Measurements from ENCODE around the gene TMEM245. TPM values are rescaled to one million over a fixed set of nuclear protein-coding genes. Genes with fewer than 3 reads are reported as not detected.

Gene TMEM245
- total and polyA plus RNA-seq, 10 of the 15 experiments (the other 5 are each of a cell fraction or from before 2014, with no cell fraction given) = 7.4 to 36.1 (median 19.0) TPM

GRCh38 chr9:109048822-109049221 lies 70.9 kb downstream of the TMEM245 start:
- Histone ChIP-seq H3K4me2 (ENCODE audit: control insufficient read depth, insufficient read depth) (no peak overlapping the region), H3K36me3 (ENCODE audit: control insufficient read depth in 2 of 2, insufficient read depth in 2 of 2, low read length in 1 of 2) (peaks cover 7 to 36% of the 10 kb centered on the region in 2 experiments), H3K27ac (ENCODE audit: control insufficient read depth, insufficient read depth) (no peak overlapping the region), H3K4me3 (no peak overlapping the region), H3K4me1 (ENCODE audit: control insufficient read depth, insufficient read depth, low read length) (no peaks in the 10 kb centered on the region), H2AFZ (ENCODE audit: control insufficient read depth, low read depth, low read length) (no peak overlapping the region), H3K27me3 (replicated peaks in 1 of 2; ENCODE audit: control insufficient read depth in 2 of 2, insufficient read depth in 2 of 2, low read length in 1 of 2) (no peaks in the 10 kb centered on the region), H3K9ac (ENCODE audit: control insufficient read depth, insufficient read depth, low read length) (no peak overlapping the region), H3K79me2 (ENCODE audit: control insufficient read depth, insufficient read depth, low read length) (no peaks in the 10 kb centered on the region), H4K20me1 (ENCODE audit: control insufficient read depth, insufficient read depth) (no peaks in the 10 kb centered on the region), H3K9me3 (replicated peaks; ENCODE audit: control insufficient read depth, insufficient read depth, low read length) (no peaks in the 10 kb centered on the region)
- ChIA-PET CTCF (interaction anchor here (1.6 to 2.1 kb wide), 2 partner anchors 8 to 421 kb away, joined by 3 to 4 read pairs; no protein-coding TSS in a partner anchor), POLR2A (no interaction called here), SMC1A (ENCODE audit: uncharacterized antibody, unreplicated experiment) (no interaction called here), RAD21 (ENCODE audit: unreplicated experiment) (no interaction called here)
- FAIRE-seq (no peak), ATAC-seq (no peak), DNase-seq (ENCODE audit: low read depth, low spot score) (no peak)
- in situ Hi-C loops (cut with MboI) (no loop called here), intact Hi-C loops (cut with micrococcal nuclease; ENCODE audit: unreplicated experiment) (no loop called here)
- BruUV-seq (replicated peaks) = no TSS peak
- TF ChIP-seq E2F8 (IDR thresholded peaks at IDR 0.05; ENCODE audit: low read depth, partially characterized antibody) (no peak), ZNF24 (IDR thresholded peaks at IDR 0.05) (no peak), SIN3A (IDR thresholded peaks at IDR 0.05; ENCODE audit: low read depth, low read length) (no peak), NR2C1 (IDR thresholded peaks at IDR 0.05) (no peak), BHLHE40 (IDR thresholded peaks at IDR 0.05; ENCODE audit: borderline replicate concordance in 1 of 2, low read depth in 2 of 2, low read length in 1 of 2) (no peak), TAF1 (IDR thresholded peaks at IDR 0.05; ENCODE audit: borderline replicate concordance, low read depth, low read length) (no peak)
- 80% methylated on average over 3 of the region's 3 CpGs for WGBS (ENCODE audit: insufficient coverage, insufficient replicate concordance, low lambda C conversion rate, missing lambda C conversion rate)
